HepG2 (cell line): Measurements from ENCODE around the gene PANK4. TPM values are rescaled to one million over a fixed set of nuclear protein-coding genes. Genes with fewer than 3 reads are reported as not detected.
"Not testable (repeated sequence)": the region's sequence is repeated elsewhere in the genome, so short reads cannot be mapped to it uniquely, and the experiment has no call there.

Experiments
- ATAC-seq: fragments of 200-7000 bp; cut with Tn5 transposase; 3 replicates; pipeline ENCODE4 v1.9.1; 2020; ENCODE audit warnings: mild to moderate bottlenecking, moderate library complexity
- BruUV-seq: library from RNA; stranded (reverse); fragments of 400-500 nt; replicated peaks from 2 replicates; lab custom pipeline; 2021; lab: Mats Ljungman, UMichigan
- CTCF ChIA-PET: fragments of 300-600 bp; formaldehyde crosslinking; extraction: SDS; loops from one replicate; lab custom pipeline; 2021; ENCODE audit warnings: low total read pairs, inconsistent platforms, low intra/inter-chr PET ratio; lab: Yijun Ruan, JAX
- POLR2A ChIA-PET: fragments of 350-600 bp; sonication (Branson Sonifier 250); formaldehyde crosslinking; loops from one replicate; lab custom pipeline; 2020; ENCODE audit warnings: antibody characterized with exemption, inconsistent platforms; lab: Yijun Ruan, JAX
- DNase-seq: peaks from one replicate; pipeline ENCODE4 v3.0.0-alpha.2; 2015; ENCODE audit warnings: low spot score
- FAIRE-seq: peaks from 3 replicates; lab custom pipeline; 2011; peaks lifted over from hg19 to GRCh38; lab: Jason Lieb, UNC
- H2AFZ ChIP-seq: one replicate; pipeline ENCODE4 v1.6.1; 2011; ENCODE audit warnings: low read length, inconsistent platforms
- H3K27ac ChIP-seq: fragments of 300-600 bp; 3 replicates; pipeline ENCODE4 v1.8.0; 2011; ENCODE audit warnings: mixed run types, mild to moderate bottlenecking, mixed read lengths, low read length, inconsistent platforms; ENCODE audit not compliant: insufficient read depth; ENCODE audit errors: extremely low read length
- H3K27me3 ChIP-seq, 2 experiments: fragments of 200-600 bp in 1 of 2; 2 replicates in 1 of 2; 3 replicates in 1 of 2; pipeline versions ENCODE4 v1.6.0 to v1.8.0; 2011; ENCODE audit warnings: low read length in 2 of 2, mild to moderate bottlenecking in 2 of 2, moderate library complexity in 2 of 2, inconsistent platforms in 1 of 2; ENCODE audit not compliant: insufficient read depth in 2 of 2, control insufficient read depth in 1 of 2
- H3K36me3 ChIP-seq, 2 experiments: fragments of 200-600 bp in 1 of 2; replicated peaks in 1 of 2; 2 replicates in 1 of 2; 3 replicates in 1 of 2; pipeline versions ENCODE4 v1.5.1 to v1.8.0; 2011; ENCODE audit warnings: low read length in 2 of 2, inconsistent platforms in 1 of 2; ENCODE audit not compliant: insufficient read depth in 2 of 2, control insufficient read depth in 1 of 2
- H3K4me1 ChIP-seq: 2 replicates; pipeline ENCODE4 v1.5.1; 2012; ENCODE audit warnings: low read length, inconsistent platforms; ENCODE audit not compliant: insufficient read depth
- H3K4me2 ChIP-seq: 2 replicates; pipeline ENCODE4 v1.6.0; 2011; ENCODE audit warnings: low read depth, low read length, inconsistent platforms
- H3K4me3 ChIP-seq, 3 experiments: fragments of 200-600 bp in 1 of 3; sonication (generic), shearing (Covaris generic) in 1 of 3; replicated peaks in 1 of 3; 2 replicates each; pipeline ENCODE4 v1.5.1; 2011 to 2016; ENCODE audit warnings: low read length in 3 of 3, inconsistent platforms in 2 of 3, low read depth in 2 of 3, mild to moderate bottlenecking in 2 of 3, control low read depth in 1 of 3, mixed read lengths in 1 of 3; ENCODE audit not compliant: insufficient read depth in 1 of 3
- H3K79me2 ChIP-seq: one replicate; pipeline ENCODE4 v1.6.1; 2011; ENCODE audit warnings: low read length, inconsistent platforms; ENCODE audit not compliant: insufficient read depth
- H3K9ac ChIP-seq: 2 replicates; pipeline ENCODE4 v1.6.0; 2011; ENCODE audit warnings: mild to moderate bottlenecking, low read depth, low read length, inconsistent platforms; ENCODE audit not compliant: insufficient read depth
- H3K9me3 ChIP-seq: 2 replicates; pipeline ENCODE4 v1.5.1; 2012; ENCODE audit warnings: mild to moderate bottlenecking, low read length
- H4K20me1 ChIP-seq: 2 replicates; pipeline ENCODE4 v1.6.0; 2011; ENCODE audit warnings: inconsistent platforms, mild to moderate bottlenecking, low read length, moderate library complexity; ENCODE audit not compliant: insufficient read depth
- ADNP ChIP-seq: sonication (generic); formaldehyde crosslinking; IDR thresholded peaks from 2 replicates; pipeline ENCODE4 v1.4.0; 2020; ENCODE audit warnings: missing genetic modification reagents
- CREM ChIP-seq, 2 experiments: sonication (generic) in 1 of 2; formaldehyde crosslinking in 1 of 2; IDR thresholded peaks; 2 replicates each; pipeline versions ENCODE4 v1.4.0 to v1.6.1; 2016 to 2020; ENCODE audit warnings: antibody characterized with exemption in 1 of 2, mild to moderate bottlenecking in 1 of 2, missing genetic modification reagents in 1 of 2
- KDM2A ChIP-seq: sonication (generic); formaldehyde crosslinking; IDR thresholded peaks from 2 replicates; pipeline ENCODE4 v1.4.0; 2020; ENCODE audit warnings: low read depth, missing genetic modification reagents, borderline replicate concordance
- NFIC ChIP-seq: IDR thresholded peaks from 2 replicates; pipeline ENCODE4 v1.6.1; 2012; ENCODE audit warnings: mild to moderate bottlenecking, low read length, inconsistent platforms
- PLRG1 ChIP-seq: fragments of 450-650 bp; conservative IDR thresholded peaks from 2 replicates; pipeline ENCODE4 v1.6.1; 2016
- ZNF263 ChIP-seq: sonication (generic); formaldehyde crosslinking; IDR thresholded peaks from 2 replicates; pipeline ENCODE4 v1.4.0; 2020; ENCODE audit warnings: missing genetic modification reagents
- ZNF383 ChIP-seq: sonication (generic); formaldehyde crosslinking; IDR thresholded peaks from 2 replicates; pipeline ENCODE4 v1.4.0; 2020; ENCODE audit warnings: missing genetic modification reagents, mild to moderate bottlenecking, borderline replicate concordance
- ZNF549 ChIP-seq: sonication (generic); formaldehyde crosslinking; IDR thresholded peaks from 2 replicates; pipeline ENCODE4 v1.5.0; 2020; ENCODE audit warnings: missing genetic modification reagents
- ZNF709 ChIP-seq: sonication (generic); formaldehyde crosslinking; IDR thresholded peaks from 2 replicates; pipeline ENCODE4 v1.5.0; 2020; ENCODE audit warnings: mild to moderate bottlenecking, missing genetic modification reagents
- WGBS: methylation state at CpG from one replicate; pipeline ENCODE4 v1.1.6; 2017; ENCODE audit warnings: low lambda C conversion rate; 5-methylcytosine and 5-hydroxymethylcytosine counted together
- in situ Hi-C: cut with HindIII; loops from 2 replicates; pipeline ENCODE4 v1.10.0; 2017; ENCODE audit warnings: low pct_unique_long_range_greater_than_20kb; ENCODE audit not compliant: extremely low pct_ligation_motif_present
- intact Hi-C: fragments of 100-400 bp; cut with micrococcal nuclease; formaldehyde crosslinking; loops from one replicate; pipeline ENCODE4 v1.10.0; 2022; ENCODE audit not compliant: unreplicated experiment
- polyA plus RNA-seq, 8 experiments: library from polyadenylated mRNA; depleted of rRNA in 3 of 8; stranded (reverse) in 7 of 8; unstranded in 1 of 8; fragments of >200 nt; fragmentation: Illumina TruSeq in 4 of 8; extraction: Trizol in 4 of 8; gene quantifications; 2 replicates each; pipeline versions ENCODE4 v1.2.1 to v1.2.3, GENCODE V29; 2011 to 2016; ENCODE audit warnings: low read depth in 4 of 8, missing spikeins in 1 of 8, mixed read lengths in 1 of 8; ENCODE audit not compliant: insufficient read depth in 1 of 8
- total RNA-seq, 5 experiments: library from RNA; depleted of rRNA; stranded (reverse); fragments of >200 nt; fragmentation: Illumina TruSeq; extraction: Trizol; gene quantifications; 2 replicates each; pipeline ENCODE4 v1.2.3, GENCODE V29; 2016; ENCODE audit warnings: low read depth in 1 of 5
- TF ChIP-seq, protein P1 (sequence below), 2 experiments: fragments of 450-650 bp in 1 of 2; sonication (generic) in 1 of 2; formaldehyde crosslinking; IDR thresholded peaks; 2 replicates each; pipeline versions ENCODE4 v1.5.0 to v1.8.0; 2020 to 2022; ENCODE audit warnings: mild to moderate bottlenecking in 1 of 2, missing genetic modification reagents in 1 of 2
- TF ChIP-seq, protein P2 (sequence below): sonication (generic); formaldehyde crosslinking; conservative IDR thresholded peaks from 2 replicates; pipeline ENCODE4 v1.4.0; 2020; ENCODE audit warnings: missing genetic modification reagents
- TF ChIP-seq, protein P3 (sequence below): sonication (generic); formaldehyde crosslinking; IDR thresholded peaks from 2 replicates; pipeline ENCODE4 v1.4.0; 2020; ENCODE audit warnings: missing genetic modification reagents, borderline replicate concordance

PANK4 gene
- total and polyA plus RNA-seq, 2 of the 13 experiments (the other 11 are each of a cell fraction or from before 2014, with no cell fraction given), result 17.4 to 19.3 TPM

DNA sequence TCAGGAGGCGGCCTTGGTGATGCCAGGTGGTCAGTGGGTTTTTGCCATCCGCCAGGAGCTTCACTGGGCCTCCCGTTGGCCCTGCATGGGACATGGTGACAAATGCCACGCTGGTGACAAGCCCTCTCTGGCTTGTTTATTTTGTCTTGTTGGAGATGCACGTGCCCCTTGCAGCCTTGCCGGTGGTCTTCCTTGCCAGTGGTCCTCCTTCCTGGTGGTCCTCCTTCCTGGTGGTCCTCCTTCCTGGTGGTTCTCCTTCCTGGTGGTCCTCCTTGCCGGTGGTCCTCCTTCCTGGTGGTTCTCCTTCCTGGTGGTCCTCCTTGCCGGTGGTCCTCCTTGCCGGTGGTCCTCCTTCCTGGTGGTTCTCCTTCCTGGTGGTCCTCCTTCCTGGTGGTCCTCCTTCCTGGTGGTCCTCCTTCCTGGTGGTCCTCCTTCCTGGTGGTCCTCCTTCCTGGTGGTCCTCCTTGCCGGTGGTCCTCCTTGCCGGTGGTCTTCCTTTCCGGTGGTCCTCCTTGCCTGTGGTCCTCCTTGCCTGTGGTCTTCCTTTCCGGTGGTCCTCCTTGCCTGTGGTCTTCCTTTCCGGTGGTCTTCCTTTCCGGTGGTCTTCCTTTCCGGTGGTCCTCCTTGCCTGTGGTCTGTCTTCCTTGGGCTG lies 67.2 kb downstream of the PANK4 start:
- peaks cover 28 to 93% of the 10 kb centered on the region in 2 experiments; a peak in 4 of 5 replicates for H3K27me3 ChIP-seq
- H3K27ac ChIP-seq, DNase-seq, H3K4me1 ChIP-seq, H3K9me3 ChIP-seq, CTCF ChIA-PET, H4K20me1 ChIP-seq, H3K4me2 ChIP-seq, in situ Hi-C loops, FAIRE-seq, H2AFZ ChIP-seq, POLR2A ChIA-PET, H3K79me2 ChIP-seq, H3K36me3 ChIP-seq, intact Hi-C loops, H3K9ac ChIP-seq, H3K4me3 ChIP-seq, ATAC-seq, BruUV-seq: not testable (repeated sequence)
- peak; percentile 60 for TF ChIP-seq ZNF263 (CRISPR knock-in tag)
- WGBS, result 40% methylated on average over 13 of the region's 16 CpGs

DNA sequence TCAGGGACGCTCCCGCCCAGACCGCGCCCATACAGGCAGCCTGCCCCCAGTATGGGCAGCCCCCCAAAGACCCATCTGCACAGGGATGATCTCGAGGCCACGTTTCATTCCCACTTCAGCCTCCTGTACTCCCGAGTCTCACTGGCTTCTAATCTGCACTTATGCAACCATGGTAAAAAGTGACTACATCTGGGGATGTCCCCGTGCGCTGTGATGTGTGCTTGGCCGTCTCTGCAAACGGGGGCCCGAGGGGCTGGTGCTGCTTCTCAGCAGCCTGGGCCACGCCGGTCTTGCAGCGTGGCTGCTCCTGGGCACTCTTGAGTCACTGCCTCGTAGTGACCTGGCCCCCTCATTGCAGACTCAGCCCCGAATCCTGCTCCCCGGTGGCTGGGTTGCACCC lies 67.7 kb downstream of the PANK4 start:
- WGBS, result 0% methylated on average over 7 of the region's 18 CpGs
- in situ Hi-C loops, result no loop called here
- TF ChIP-seq CREM (IDR thresholded peaks at IDR 0.05) (no peak), CREM (CRISPR knock-in tag; IDR thresholded peaks at IDR 0.05) (no peak), PLRG1 (no peak), NFIC (no peak), ADNP (CRISPR knock-in tag) (no peak), ZNF549 (CRISPR knock-in tag) (no peak), ZNF383 (CRISPR knock-in tag) (no peak), ZNF709 (CRISPR knock-in tag) (no peak), KDM2A (CRISPR knock-in tag) (no peak)
- TF ChIP-seq, protein P1, sequence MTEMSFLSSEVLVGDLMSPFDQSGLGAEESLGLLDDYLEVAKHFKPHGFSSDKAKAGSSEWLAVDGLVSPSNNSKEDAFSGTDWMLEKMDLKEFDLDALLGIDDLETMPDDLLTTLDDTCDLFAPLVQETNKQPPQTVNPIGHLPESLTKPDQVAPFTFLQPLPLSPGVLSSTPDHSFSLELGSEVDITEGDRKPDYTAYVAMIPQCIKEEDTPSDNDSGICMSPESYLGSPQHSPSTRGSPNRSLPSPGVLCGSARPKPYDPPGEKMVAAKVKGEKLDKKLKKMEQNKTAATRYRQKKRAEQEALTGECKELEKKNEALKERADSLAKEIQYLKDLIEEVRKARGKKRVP (CRISPR knock-in tag; IDR thresholded peaks at IDR 0.05), result no peak
- TF ChIP-seq, protein P2, sequence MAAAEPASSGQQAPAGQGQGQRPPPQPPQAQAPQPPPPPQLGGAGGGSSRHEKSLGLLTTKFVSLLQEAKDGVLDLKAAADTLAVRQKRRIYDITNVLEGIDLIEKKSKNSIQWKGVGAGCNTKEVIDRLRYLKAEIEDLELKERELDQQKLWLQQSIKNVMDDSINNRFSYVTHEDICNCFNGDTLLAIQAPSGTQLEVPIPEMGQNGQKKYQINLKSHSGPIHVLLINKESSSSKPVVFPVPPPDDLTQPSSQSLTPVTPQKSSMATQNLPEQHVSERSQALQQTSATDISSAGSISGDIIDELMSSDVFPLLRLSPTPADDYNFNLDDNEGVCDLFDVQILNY (CRISPR knock-in tag), result no peak
- TF ChIP-seq, protein P3, sequence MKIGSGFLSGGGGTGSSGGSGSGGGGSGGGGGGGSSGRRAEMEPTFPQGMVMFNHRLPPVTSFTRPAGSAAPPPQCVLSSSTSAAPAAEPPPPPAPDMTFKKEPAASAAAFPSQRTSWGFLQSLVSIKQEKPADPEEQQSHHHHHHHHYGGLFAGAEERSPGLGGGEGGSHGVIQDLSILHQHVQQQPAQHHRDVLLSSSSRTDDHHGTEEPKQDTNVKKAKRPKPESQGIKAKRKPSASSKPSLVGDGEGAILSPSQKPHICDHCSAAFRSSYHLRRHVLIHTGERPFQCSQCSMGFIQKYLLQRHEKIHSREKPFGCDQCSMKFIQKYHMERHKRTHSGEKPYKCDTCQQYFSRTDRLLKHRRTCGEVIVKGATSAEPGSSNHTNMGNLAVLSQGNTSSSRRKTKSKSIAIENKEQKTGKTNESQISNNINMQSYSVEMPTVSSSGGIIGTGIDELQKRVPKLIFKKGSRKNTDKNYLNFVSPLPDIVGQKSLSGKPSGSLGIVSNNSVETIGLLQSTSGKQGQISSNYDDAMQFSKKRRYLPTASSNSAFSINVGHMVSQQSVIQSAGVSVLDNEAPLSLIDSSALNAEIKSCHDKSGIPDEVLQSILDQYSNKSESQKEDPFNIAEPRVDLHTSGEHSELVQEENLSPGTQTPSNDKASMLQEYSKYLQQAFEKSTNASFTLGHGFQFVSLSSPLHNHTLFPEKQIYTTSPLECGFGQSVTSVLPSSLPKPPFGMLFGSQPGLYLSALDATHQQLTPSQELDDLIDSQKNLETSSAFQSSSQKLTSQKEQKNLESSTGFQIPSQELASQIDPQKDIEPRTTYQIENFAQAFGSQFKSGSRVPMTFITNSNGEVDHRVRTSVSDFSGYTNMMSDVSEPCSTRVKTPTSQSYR (CRISPR knock-in tag), result no peak

More for the DNA sequence above, 67.7 kb downstream of the PANK4 start:
- DNase-seq, result no peak
- BruUV-seq, result no TSS peak
- Histone ChIP-seq H3K79me2 (no peaks in the 10 kb centered on the region), H3K27me3 (peaks cover 26 to 92% of the 10 kb centered on the region in 2 experiments; a peak in 4 of 5 replicates), H3K9ac (no peak overlapping the region), H3K4me3 (no peak overlapping the region), H3K4me1 (no peaks in the 10 kb centered on the region), H3K36me3 (no peaks in the 10 kb centered on the region), H3K27ac (no peak overlapping the region), H3K9me3 (no peaks in the 10 kb centered on the region), H4K20me1 (peaks cover 4% of the 10 kb centered on the region; the same call in 1 of the 2 replicates), H2AFZ (no peak overlapping the region), H3K4me2 (no peak overlapping the region)
- no peak for FAIRE-seq
- no peak for ATAC-seq
- CTCF ChIA-PET, result no interaction called here
- intact Hi-C loops, result no loop called here
- POLR2A ChIA-PET, result no interaction called here
